Natural killer cell (primary cell): Measurements from ENCODE around the gene AFAP1. TPM values are rescaled to one million over a fixed set of nuclear protein-coding genes. Genes with fewer than 3 reads are reported as not detected.
A peak's percentile ranks its signal among the peaks of the same experiment; 100 is the strongest.

ENCODE experiments used
- ATAC-seq, 3 donors: fragments of 150-1000 bp in 2 of 3; fragments of 200-7000 bp in 1 of 3; cut with Tn5 transposase; 1 replicate in 1 of 3; 2 replicates in 2 of 3; pipeline ENCODE4 v1.10.0; 2021; ENCODE audit warnings: mild to moderate bottlenecking in 2 of 3, moderate library complexity in 2 of 3
- DNase-seq, 2 donors: peaks; one replicate each; pipeline versions ENCODE4 v3.0.0 to v3.0.0-alpha.2; 2013 to 2021; ENCODE audit warnings: mixed read lengths in 1 of 2
- H3K27ac ChIP-seq: one replicate; pipeline ENCODE4 v1.5.1; 2013; ENCODE audit warnings: mild to moderate bottlenecking, low read length
- H3K27me3 ChIP-seq: one replicate; pipeline ENCODE4 v1.6.1; 2013; ENCODE audit warnings: low read length; ENCODE audit not compliant: control insufficient read depth, insufficient read depth
- H3K36me3 ChIP-seq: one replicate; pipeline ENCODE4 v1.6.1; 2013; ENCODE audit warnings: low read length; ENCODE audit not compliant: control insufficient read depth, insufficient read depth
- H3K4me1 ChIP-seq: one replicate; pipeline ENCODE4 v1.6.1; 2013; ENCODE audit warnings: low read length; ENCODE audit not compliant: control insufficient read depth, insufficient read depth
- H3K4me3 ChIP-seq: one replicate; pipeline ENCODE4 v1.5.1; 2013; ENCODE audit warnings: low read length
- H3K9me3 ChIP-seq: one replicate; pipeline ENCODE4 v1.6.1; 2013; ENCODE audit warnings: low read length; ENCODE audit not compliant: control insufficient read depth, insufficient read depth
- H3K27ac Mint-ChIP-seq, 2 donors: one replicate each; pipeline ENCODE4 v1.8.0; 2022; ENCODE audit warnings: mild to moderate bottlenecking in 2 of 2, mixed read lengths in 2 of 2, moderate library complexity in 1 of 2
- H3K27me3 Mint-ChIP-seq, 2 donors: one replicate each; pipeline ENCODE4 v1.8.0; 2022; ENCODE audit warnings: low read depth in 2 of 2, mixed read lengths in 2 of 2
- H3K36me3 Mint-ChIP-seq: one replicate; pipeline ENCODE4 v1.8.0; 2022; ENCODE audit warnings: mixed read lengths
- H3K4me1 Mint-ChIP-seq, 2 donors: one replicate each; pipeline ENCODE4 v1.8.0; 2022; ENCODE audit warnings: mixed read lengths in 2 of 2
- H3K4me3 Mint-ChIP-seq: one replicate; pipeline ENCODE4 v1.8.0; 2022; ENCODE audit warnings: mild to moderate bottlenecking, moderate library complexity, mixed read lengths
- H3K9me3 Mint-ChIP-seq, 2 donors: one replicate each; pipeline ENCODE4 v1.8.0; 2022; ENCODE audit warnings: mixed read lengths in 2 of 2
- WGBS: methylation state at CpG from one replicate; pipeline ENCODE4 v1.1.7; 2013; ENCODE audit warnings: missing lambda C conversion rate; ENCODE audit not compliant: insufficient coverage; 5-methylcytosine and 5-hydroxymethylcytosine counted together
- intact Hi-C: fragments of 100-400 bp; cut with micrococcal nuclease; formaldehyde crosslinking; loops from one replicate; pipeline ENCODE4 v1.14.2; 2022
- total RNA-seq, 4 donors: library from RNA; stranded (reverse); fragments of 120-200 nt in 1 of 4; gene quantifications; one replicate each; pipeline versions ENCODE4 v1.2.3 to v1.2.4, GENCODE V29; 2013 to 2022
- TF ChIP-seq, protein P1 (sequence below): fragments of 200-600 bp; IDR thresholded peaks from one replicate; pipeline ENCODE4 v1.8.0; 2022; ENCODE audit warnings: antibody characterized with exemption

The AFAP1 gene
- total RNA-seq, 3 donors from 2014 or later (not counting 1 experiment from before 2014, with no cell fraction given): 4.9 to 12.5 (median 9.5) TPM

DNA sequence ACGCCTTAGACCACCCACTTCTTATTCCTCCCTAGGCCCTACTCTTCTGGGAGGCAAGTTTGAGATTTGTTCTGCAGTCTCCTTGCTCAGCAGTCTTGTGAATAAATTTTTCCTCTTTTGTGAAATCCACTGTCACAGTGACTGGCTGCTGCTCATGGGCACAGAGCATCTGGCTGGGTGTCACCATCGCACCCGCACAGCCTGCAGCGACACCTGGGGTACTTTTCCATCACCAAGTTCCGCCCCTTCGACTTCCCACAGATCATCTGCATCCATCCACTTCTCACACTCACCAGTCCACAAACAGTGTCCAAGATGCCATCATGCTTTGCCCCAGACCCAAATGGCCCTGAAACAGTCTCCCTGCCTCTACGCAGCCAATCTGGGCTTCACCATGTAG, 36.4 kb upstream of the AFAP1 start:
- Histone ChIP-seq H3K4me3 (no peak overlapping the region), H3K27ac (no peak overlapping the region), H3K36me3 (no peaks in the 10 kb centered on the region), H3K4me1 (peaks cover 31% of the 10 kb centered on the region), H3K27me3 (no peaks in the 10 kb centered on the region), H3K9me3 (no peaks in the 10 kb centered on the region)
- Mint-ChIP-seq H3K4me3 (no peak overlapping the region), H3K36me3 (no peaks in the 10 kb centered on the region), H3K4me1 (peaks cover 46 to 66% of the 10 kb centered on the region in 2 donors), H3K9me3 (no peaks in the 10 kb centered on the region), H3K27me3 (peaks cover 0 to 3% of the 10 kb centered on the region in 2 donors), H3K27ac (peak overlapping the region; percentile 7 to 100)
- intact Hi-C loops: no loop called here
- 95% methylated on average over 7 of the region's 7 CpGs for WGBS
- ATAC-seq (no peak), DNase-seq (no peak)
- TF ChIP-seq, protein P1, sequence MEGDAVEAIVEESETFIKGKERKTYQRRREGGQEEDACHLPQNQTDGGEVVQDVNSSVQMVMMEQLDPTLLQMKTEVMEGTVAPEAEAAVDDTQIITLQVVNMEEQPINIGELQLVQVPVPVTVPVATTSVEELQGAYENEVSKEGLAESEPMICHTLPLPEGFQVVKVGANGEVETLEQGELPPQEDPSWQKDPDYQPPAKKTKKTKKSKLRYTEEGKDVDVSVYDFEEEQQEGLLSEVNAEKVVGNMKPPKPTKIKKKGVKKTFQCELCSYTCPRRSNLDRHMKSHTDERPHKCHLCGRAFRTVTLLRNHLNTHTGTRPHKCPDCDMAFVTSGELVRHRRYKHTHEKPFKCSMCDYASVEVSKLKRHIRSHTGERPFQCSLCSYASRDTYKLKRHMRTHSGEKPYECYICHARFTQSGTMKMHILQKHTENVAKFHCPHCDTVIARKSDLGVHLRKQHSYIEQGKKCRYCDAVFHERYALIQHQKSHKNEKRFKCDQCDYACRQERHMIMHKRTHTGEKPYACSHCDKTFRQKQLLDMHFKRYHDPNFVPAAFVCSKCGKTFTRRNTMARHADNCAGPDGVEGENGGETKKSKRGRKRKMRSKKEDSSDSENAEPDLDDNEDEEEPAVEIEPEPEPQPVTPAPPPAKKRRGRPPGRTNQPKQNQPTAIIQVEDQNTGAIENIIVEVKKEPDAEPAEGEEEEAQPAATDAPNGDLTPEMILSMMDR: no peak

DNA sequence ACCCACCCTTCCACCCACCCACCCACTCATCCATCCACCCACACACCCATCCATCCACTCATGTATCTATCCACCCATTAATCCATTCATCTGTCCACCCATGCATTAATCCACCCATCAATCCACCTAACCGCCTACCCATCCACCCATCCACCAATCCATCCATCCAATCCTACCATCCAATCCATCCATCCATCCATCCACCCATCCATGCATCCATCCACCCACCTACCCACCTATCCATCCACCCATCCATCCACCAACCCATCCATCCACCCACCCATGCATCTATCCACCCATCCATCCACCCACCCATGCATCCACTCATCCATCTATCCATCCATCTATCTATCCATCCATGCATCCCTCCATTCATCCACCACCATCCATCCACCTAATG, 34.8 kb upstream of the AFAP1 start:
- 100% methylated on average over 1 of the region's 1 CpG for WGBS
- DNase-seq (no peak), ATAC-seq (no peak)
- H3K27me3 Mint-ChIP-seq: no peaks in the 10 kb centered on the region
- Histone ChIP-seq H3K4me3 (no peak overlapping the region), H3K9me3 (no peaks in the 10 kb centered on the region), H3K4me1 (peaks cover 47% of the 10 kb centered on the region), H3K27me3 (no peaks in the 10 kb centered on the region), H3K27ac (no peak overlapping the region), H3K36me3 (no peaks in the 10 kb centered on the region)
- H3K4me3 Mint-ChIP-seq: peak overlapping the region; percentile 10
- peak overlapping the region in 1 of 2 donors; percentile 100 for H3K27ac Mint-ChIP-seq
- intact Hi-C loops: loop anchor here (5.0 kb wide), 1 partner anchor 37 kb away; the partner anchor contains the start of gene AFAP1
- peaks cover 55 to 78% of the 10 kb centered on the region in 2 donors for H3K4me1 Mint-ChIP-seq
- H3K9me3 Mint-ChIP-seq: no peaks in the 10 kb centered on the region
- H3K36me3 Mint-ChIP-seq: no peaks in the 10 kb centered on the region
- TF ChIP-seq, protein P1: no peak

DNA sequence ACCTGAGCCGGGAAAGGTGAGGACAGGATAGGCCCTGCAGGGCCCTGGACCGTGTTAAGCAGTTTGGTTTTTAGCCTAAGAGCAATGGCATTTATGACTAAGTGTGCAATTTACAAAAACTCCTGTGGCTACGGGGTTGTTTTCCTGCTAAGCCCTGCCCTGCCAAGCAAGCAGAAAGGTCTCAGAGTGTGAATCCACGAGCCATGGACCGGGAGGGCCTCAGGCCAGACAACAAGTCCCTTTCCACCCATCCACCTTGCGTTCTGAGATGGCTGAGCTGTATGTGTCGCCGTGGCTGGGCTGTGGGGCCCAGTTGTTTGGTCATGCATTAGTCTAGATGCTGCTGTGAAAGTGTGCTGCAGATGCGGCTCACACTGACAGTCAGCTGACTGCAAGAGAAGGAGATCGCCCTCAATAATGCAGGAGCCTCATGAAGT, 33.9 kb upstream of the AFAP1 start:
- TF ChIP-seq, protein P1: no peak
- WGBS: 52% methylated on average over 10 of the region's 10 CpGs

More for the DNA sequence above, 33.9 kb upstream of the AFAP1 start:
- H3K4me3 ChIP-seq: no peak overlapping the region
- ATAC-seq (peak; percentile 2 to 28 (median 26)), DNase-seq (peak in 1 of 2 donors; percentile 36)
- no peaks in the 10 kb centered on the region for H3K9me3 ChIP-seq
- H3K27ac ChIP-seq: peak overlapping the region; percentile 96
- Mint-ChIP-seq H3K4me1 (peaks cover 59 to 83% of the 10 kb centered on the region in 2 donors), H3K27me3 (no peaks in the 10 kb centered on the region), H3K9me3 (no peaks in the 10 kb centered on the region), H3K36me3 (no peaks in the 10 kb centered on the region), H3K4me3 (peak overlapping the region; percentile 84), H3K27ac (peak overlapping the region; percentile 99 to 100)
- intact Hi-C loops: loop anchor here (5.0 kb wide), 1 partner anchor 36 kb away; the partner anchor contains the start of gene AFAP1
- H3K36me3 ChIP-seq: no peaks in the 10 kb centered on the region
- no peaks in the 10 kb centered on the region for H3K27me3 ChIP-seq
- H3K4me1 ChIP-seq: peaks cover 56% of the 10 kb centered on the region
